Adrenal gland (tissue), 5 donors: ENCODE data around the gene JPH2.

Experiments used
- POLR2A ChIP-seq, 2 donors: fragments of 450-650 bp; IDR thresholded peaks; one replicate each; pipeline ENCODE4 v1.6.1; 2017; ENCODE audit warnings: antibody characterized with exemption in 2 of 2, mild to moderate bottlenecking in 2 of 2, moderate library complexity in 1 of 2
- TF ChIP-seq, protein P1 (sequence below), 6 experiments: fragments of 450-650 bp in 4 of 6; fragments of 200-600 bp in 2 of 6; sonication (generic) in 1 of 6; IDR thresholded peaks; 1 replicate in 5 of 6; 2 replicates in 1 of 6; pipeline versions ENCODE4 v1.5.1 to v1.8.0; 2016 to 2021; ENCODE audit warnings: antibody characterized with exemption in 6 of 6, mild to moderate bottlenecking in 2 of 6, moderate library complexity in 1 of 6
- donor health status: DM: no; HTN: no; CAD: no.

DNA sequence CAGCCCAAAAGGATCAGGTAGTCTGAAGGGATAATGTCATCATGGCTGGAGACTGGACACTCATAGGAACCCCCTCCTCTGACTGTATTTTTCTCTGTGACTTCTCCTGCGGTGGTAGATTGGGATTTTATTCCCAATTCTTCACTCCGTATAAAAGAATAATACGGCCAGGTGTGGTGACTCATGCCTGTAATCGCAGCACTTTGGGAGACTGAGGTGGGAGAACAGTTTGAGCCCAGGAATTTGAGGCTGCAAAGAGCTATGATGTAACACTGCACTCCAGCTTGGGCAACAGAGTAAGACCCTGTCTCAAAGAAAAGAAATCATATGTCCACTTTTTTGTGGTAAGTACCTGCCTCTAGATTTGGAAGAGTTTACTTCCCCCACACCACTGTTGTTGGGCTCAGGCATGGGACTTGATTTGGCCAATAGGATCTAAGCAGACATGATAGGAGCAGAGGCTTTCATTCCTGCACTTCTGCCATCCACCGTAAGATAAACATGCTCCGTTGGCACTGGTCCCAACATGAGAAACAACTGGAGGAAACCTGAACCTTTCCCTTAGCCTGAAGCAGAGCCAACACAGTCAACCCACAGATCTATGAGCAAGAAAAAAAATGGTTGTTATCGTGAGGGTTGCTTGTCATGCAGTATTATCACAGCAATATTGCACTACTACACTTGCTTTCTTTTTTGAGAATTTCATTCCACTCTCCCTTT, 82.0 kb downstream of the JPH2 start:
- TF ChIP-seq, protein P1, sequence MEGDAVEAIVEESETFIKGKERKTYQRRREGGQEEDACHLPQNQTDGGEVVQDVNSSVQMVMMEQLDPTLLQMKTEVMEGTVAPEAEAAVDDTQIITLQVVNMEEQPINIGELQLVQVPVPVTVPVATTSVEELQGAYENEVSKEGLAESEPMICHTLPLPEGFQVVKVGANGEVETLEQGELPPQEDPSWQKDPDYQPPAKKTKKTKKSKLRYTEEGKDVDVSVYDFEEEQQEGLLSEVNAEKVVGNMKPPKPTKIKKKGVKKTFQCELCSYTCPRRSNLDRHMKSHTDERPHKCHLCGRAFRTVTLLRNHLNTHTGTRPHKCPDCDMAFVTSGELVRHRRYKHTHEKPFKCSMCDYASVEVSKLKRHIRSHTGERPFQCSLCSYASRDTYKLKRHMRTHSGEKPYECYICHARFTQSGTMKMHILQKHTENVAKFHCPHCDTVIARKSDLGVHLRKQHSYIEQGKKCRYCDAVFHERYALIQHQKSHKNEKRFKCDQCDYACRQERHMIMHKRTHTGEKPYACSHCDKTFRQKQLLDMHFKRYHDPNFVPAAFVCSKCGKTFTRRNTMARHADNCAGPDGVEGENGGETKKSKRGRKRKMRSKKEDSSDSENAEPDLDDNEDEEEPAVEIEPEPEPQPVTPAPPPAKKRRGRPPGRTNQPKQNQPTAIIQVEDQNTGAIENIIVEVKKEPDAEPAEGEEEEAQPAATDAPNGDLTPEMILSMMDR (IDR thresholded peaks at IDR 0.05): no peak
- TF ChIP-seq POLR2A (IDR thresholded peaks at IDR 0.05): no peak
